MCF 10A (cell line): ENCODE results near the gene INVS. TPM values are rescaled to one million over a fixed set of nuclear protein-coding genes. Genes with fewer than 3 reads are reported as not detected.

Experiments
- BruUV-seq: library from RNA; stranded (reverse); fragments of 400-500 nt; replicated peaks from 2 replicates; lab custom pipeline; 2021; lab: Mats Ljungman, UMichigan
- CTCF ChIA-PET: fragments of 300-600 bp; sonication (Branson Sonifier 250); formaldehyde crosslinking; extraction: SDS; loops from one replicate; lab custom pipeline; 2021; ENCODE audit warnings: antibody characterized with exemption, inconsistent platforms; lab: Yijun Ruan, JAX
- POLR2A ChIA-PET: fragments of 300-600, 350-650 bp; sonication (Branson Sonifier 250); formaldehyde crosslinking; extraction: SDS; loops from one replicate; lab custom pipeline; 2020; ENCODE audit warnings: antibody characterized with exemption, inconsistent platforms; lab: Yijun Ruan, JAX
- DNase-seq: peaks from one replicate; pipeline ENCODE4 v3.0.0-alpha.2; 2018; ENCODE audit not compliant: unreplicated experiment
- H3K27ac Mint-ChIP-seq: one replicate; pipeline ENCODE4 v1.8.0; 2022; ENCODE audit warnings: mild to moderate bottlenecking, low read depth, mixed read lengths; ENCODE audit not compliant: unreplicated experiment
- H3K27me3 Mint-ChIP-seq: one replicate; pipeline ENCODE4 v1.8.0; 2022; ENCODE audit warnings: mixed read lengths; ENCODE audit not compliant: insufficient read depth, unreplicated experiment
- H3K36me3 Mint-ChIP-seq: one replicate; pipeline ENCODE4 v1.8.0; 2022; ENCODE audit warnings: mild to moderate bottlenecking, moderate library complexity, mixed read lengths; ENCODE audit not compliant: insufficient read depth, unreplicated experiment
- H3K4me1 Mint-ChIP-seq: one replicate; pipeline ENCODE4 v1.8.0; 2022; ENCODE audit warnings: mixed read lengths; ENCODE audit not compliant: insufficient read depth, unreplicated experiment
- H3K4me3 Mint-ChIP-seq: one replicate; pipeline ENCODE4 v1.8.0; 2022; ENCODE audit warnings: mild to moderate bottlenecking, moderate library complexity, mixed read lengths; ENCODE audit not compliant: unreplicated experiment
- H3K9me3 Mint-ChIP-seq: one replicate; pipeline ENCODE4 v1.8.0; 2022; ENCODE audit warnings: mixed read lengths; ENCODE audit not compliant: unreplicated experiment
- intact Hi-C: fragments of 100-400 bp; cut with micrococcal nuclease; formaldehyde crosslinking; loops from 2 replicates; pipeline ENCODE4 v1.14.1; 2022
- total RNA-seq: library from RNA; stranded (reverse); gene quantifications from 2 replicates; pipeline ENCODE4 v1.2.3, GENCODE V29; 2022
- TF ChIP-seq, protein P1 (sequence below): fragments of 200-600 bp; IDR thresholded peaks from one replicate; pipeline ENCODE4 v1.8.0; 2022; ENCODE audit warnings: antibody characterized with exemption, mild to moderate bottlenecking; ENCODE audit not compliant: unreplicated experiment

The INVS gene
- total RNA-seq, 1 experiment from 2014 or later = 21.9 TPM

DNA sequence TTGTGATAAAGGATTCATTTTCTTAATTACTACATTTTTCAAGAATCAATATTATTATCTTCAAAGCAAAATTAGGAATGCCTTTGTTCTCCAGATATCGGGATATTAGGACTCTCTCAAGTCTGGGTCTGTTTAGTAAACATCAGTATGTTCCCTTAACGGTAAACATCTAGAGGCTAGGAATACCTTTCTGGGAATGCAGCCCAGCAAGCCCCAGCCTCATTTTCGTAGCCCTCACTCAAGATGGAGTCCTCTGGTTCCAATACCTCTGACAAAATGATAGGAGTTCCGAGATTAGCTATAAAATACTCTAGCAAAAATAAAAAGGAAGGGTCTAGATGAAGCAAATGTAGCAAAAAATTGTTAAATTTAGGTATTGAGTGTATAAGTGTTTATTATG is 169.2 kb downstream of the INVS start:
- no TSS peak for BruUV-seq
- CTCF ChIA-PET = no interaction called here
- peaks cover 48% of the 10 kb centered on the region for H3K36me3 Mint-ChIP-seq
- no peaks in the 10 kb centered on the region for H3K4me1 Mint-ChIP-seq
- no peaks in the 10 kb centered on the region for H3K9me3 Mint-ChIP-seq
- H3K27ac Mint-ChIP-seq = no peak overlapping the region
- no peak overlapping the region for H3K4me3 Mint-ChIP-seq
- intact Hi-C loops = no loop called here
- TF ChIP-seq, protein P1, sequence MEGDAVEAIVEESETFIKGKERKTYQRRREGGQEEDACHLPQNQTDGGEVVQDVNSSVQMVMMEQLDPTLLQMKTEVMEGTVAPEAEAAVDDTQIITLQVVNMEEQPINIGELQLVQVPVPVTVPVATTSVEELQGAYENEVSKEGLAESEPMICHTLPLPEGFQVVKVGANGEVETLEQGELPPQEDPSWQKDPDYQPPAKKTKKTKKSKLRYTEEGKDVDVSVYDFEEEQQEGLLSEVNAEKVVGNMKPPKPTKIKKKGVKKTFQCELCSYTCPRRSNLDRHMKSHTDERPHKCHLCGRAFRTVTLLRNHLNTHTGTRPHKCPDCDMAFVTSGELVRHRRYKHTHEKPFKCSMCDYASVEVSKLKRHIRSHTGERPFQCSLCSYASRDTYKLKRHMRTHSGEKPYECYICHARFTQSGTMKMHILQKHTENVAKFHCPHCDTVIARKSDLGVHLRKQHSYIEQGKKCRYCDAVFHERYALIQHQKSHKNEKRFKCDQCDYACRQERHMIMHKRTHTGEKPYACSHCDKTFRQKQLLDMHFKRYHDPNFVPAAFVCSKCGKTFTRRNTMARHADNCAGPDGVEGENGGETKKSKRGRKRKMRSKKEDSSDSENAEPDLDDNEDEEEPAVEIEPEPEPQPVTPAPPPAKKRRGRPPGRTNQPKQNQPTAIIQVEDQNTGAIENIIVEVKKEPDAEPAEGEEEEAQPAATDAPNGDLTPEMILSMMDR = no peak
- H3K27me3 Mint-ChIP-seq = no peaks in the 10 kb centered on the region
- DNase-seq = no peak
- POLR2A ChIA-PET = interaction anchor here (0.6 kb wide), 1 partner anchor 9 kb away, joined by 3 read pairs; no protein-coding TSS in a partner anchor

DNA sequence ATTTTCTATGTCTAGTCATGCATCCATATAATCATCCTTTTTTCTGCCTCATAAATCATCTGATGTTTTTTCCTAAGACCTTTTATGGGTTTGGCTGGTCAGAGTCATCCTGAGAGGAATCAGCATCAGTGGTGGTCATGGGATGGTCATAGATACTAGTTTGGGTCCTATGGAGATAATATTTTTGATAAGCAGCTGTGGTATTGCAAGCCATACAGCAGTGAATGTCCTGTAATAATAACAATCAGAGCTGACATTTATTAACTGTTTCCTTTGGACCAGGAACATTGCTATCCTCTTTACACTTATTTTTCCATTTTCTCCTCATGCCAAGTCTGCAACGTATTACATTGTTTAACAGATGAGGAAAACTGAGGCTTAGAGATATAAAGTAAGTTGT is 170.6 kb downstream of the INVS start:
- H3K4me1 Mint-ChIP-seq = no peaks in the 10 kb centered on the region
- H3K36me3 Mint-ChIP-seq = peaks cover 53% of the 10 kb centered on the region
- no peak overlapping the region for H3K4me3 Mint-ChIP-seq
- ChIA-PET POLR2A (no interaction called here), CTCF (interaction anchor here (0.5 kb wide), 1 partner anchor 974 kb away, joined by 4 read pairs; no protein-coding TSS in a partner anchor)
- BruUV-seq = no TSS peak
- no peaks in the 10 kb centered on the region for H3K9me3 Mint-ChIP-seq
- H3K27ac Mint-ChIP-seq = no peak overlapping the region
- no peak for DNase-seq
- H3K27me3 Mint-ChIP-seq = no peaks in the 10 kb centered on the region
- TF ChIP-seq, protein P1 = no peak
- intact Hi-C loops = no loop called here

DNA sequence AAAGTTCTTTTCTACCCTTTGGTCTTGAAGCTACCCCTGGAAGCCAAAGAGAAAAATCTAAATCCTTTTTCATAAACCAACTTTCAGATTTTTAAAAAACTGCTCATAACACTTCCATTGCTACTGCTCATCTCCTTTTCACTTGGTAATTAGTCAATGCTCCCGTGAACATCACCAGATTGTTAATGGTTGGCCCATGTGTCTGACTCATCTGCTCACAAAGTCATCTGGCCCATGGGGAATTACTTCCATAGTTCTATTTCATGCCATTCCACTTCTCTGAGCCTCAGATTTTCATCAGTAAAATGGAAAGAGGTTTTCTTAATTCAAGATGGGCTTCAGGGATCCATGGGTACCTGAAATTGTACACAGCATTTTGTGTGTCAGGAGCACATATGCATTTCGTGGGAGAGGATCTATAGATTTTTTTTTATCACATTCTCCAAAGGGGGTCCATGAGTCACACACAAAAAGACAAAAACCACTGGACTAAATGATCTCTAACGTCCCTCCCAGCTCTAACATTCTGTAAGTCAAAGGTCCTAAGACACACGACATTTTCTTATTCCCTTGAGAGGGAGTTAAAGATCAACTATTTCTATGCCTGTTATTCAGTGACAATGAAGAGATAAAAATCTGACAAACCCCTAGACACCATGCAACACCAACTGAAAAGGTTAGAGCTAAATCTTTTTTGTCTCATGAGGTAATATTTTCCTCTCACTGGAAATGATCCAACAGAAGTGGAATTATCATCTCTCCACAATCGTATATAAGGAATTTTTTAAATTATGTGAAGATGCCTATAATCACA is 178.3 kb downstream of the INVS start:
- no peak overlapping the region for H3K27ac Mint-ChIP-seq
- DNase-seq = peak; percentile 26
- H3K4me1 Mint-ChIP-seq = no peaks in the 10 kb centered on the region
- TF ChIP-seq, protein P1 = no peak
- CTCF ChIA-PET = interaction anchor here (0.5 to 0.8 kb wide), 3 partner anchors 13 to 32 kb away, joined by 3 to 4 read pairs (median 3); no protein-coding TSS in a partner anchor
- BruUV-seq = no TSS peak
- H3K9me3 Mint-ChIP-seq = peaks cover 10% of the 10 kb centered on the region
- no peaks in the 10 kb centered on the region for H3K27me3 Mint-ChIP-seq
- no peak overlapping the region for H3K4me3 Mint-ChIP-seq
- intact Hi-C loops = no loop called here
- POLR2A ChIA-PET = interaction anchor here (0.6 to 0.7 kb wide), 3 partner anchors 9 to 204 kb away, joined by 3 read pairs; no protein-coding TSS in a partner anchor
- H3K36me3 Mint-ChIP-seq = peaks cover 38% of the 10 kb centered on the region

DNA sequence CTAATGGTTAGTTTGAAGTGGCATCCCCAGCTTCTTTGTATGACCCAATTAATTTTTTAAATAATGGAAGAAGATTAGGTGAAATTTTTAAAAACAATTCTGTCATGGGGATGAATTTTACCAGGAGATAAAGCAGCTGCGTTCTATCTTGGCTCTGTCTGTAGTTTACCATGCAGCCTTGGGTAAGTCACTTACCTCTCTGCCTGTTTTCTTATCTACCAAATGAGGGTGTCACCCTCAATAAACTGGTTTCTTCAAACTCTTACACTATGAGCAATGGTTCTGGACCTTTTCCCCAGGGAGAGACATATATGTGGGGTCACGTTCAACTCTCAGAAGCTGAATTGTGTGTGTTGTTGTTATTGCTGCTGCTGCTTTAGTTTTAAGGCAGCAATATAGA is 182.0 kb downstream of the INVS start:
- no peak overlapping the region for H3K27ac Mint-ChIP-seq
- peaks cover 19% of the 10 kb centered on the region for H3K9me3 Mint-ChIP-seq
- TF ChIP-seq, protein P1 = no peak
- intact Hi-C loops = no loop called here
- no peaks in the 10 kb centered on the region for H3K4me1 Mint-ChIP-seq
- no TSS peak for BruUV-seq
- ChIA-PET POLR2A (interaction anchor here (0.6 kb wide), 1 partner anchor 16 kb away, joined by 3 read pairs; no protein-coding TSS in a partner anchor), CTCF (interaction anchor here (0.6 to 0.8 kb wide), 3 partner anchors 12 to 448 kb away, joined by 3 to 4 read pairs (median 3); no protein-coding TSS in a partner anchor)
- no peaks in the 10 kb centered on the region for H3K27me3 Mint-ChIP-seq
- H3K4me3 Mint-ChIP-seq = no peak overlapping the region
- no peak for DNase-seq
- H3K36me3 Mint-ChIP-seq = peaks cover 39% of the 10 kb centered on the region
